Psoas muscle (tissue), 8 donors: ENCODE data around the gene RDX. TPM values are rescaled to one million over a fixed set of nuclear protein-coding genes. Genes with fewer than 3 reads are reported as not detected.
"Not testable (repeated sequence)": the region's sequence is repeated elsewhere in the genome, so short reads cannot be mapped to it uniquely, and the experiment has no call there.

ENCODE experiments used
- ATAC-seq, 4 donors: fragments of 200-7000 bp; cut with Tn5 transposase; one replicate each; pipeline ENCODE4 v1.9.1; 2020; ENCODE audit warnings: moderate library complexity in 3 of 4, mild to moderate bottlenecking in 2 of 4
- DNase-seq, 2 donors: peaks; one replicate each; pipeline ENCODE4 v3.0.0-alpha.2; 2020
- H3K27ac ChIP-seq: fragments of 200-600 bp; one replicate; pipeline ENCODE4 v1.8.0; 2022
- H3K27me3 ChIP-seq, 3 donors: fragments of 200-600 bp in 1 of 3; one replicate each; pipeline versions ENCODE4 v1.6.1 to v1.8.0; 2013 to 2022; ENCODE audit warnings: low read length in 2 of 3, mild to moderate bottlenecking in 2 of 3, moderate library complexity in 1 of 3; ENCODE audit not compliant: insufficient read depth in 3 of 3
- H3K36me3 ChIP-seq, 2 donors: fragments of 200-600 bp in 1 of 2; one replicate each; pipeline versions ENCODE4 v1.6.1 to v1.8.0; 2013 to 2022; ENCODE audit warnings: low read depth in 1 of 2, mild to moderate bottlenecking in 1 of 2, moderate library complexity in 1 of 2; ENCODE audit not compliant: insufficient read depth in 1 of 2
- H3K4me1 ChIP-seq: fragments of 200-600 bp; one replicate; pipeline ENCODE4 v1.8.0; 2022
- H3K4me3 ChIP-seq: fragments of 200-600 bp; one replicate; pipeline ENCODE4 v1.8.0; 2022; ENCODE audit warnings: mild to moderate bottlenecking
- H3K9me3 ChIP-seq: fragments of 200-600 bp; one replicate; pipeline ENCODE4 v1.8.0; 2022
- WGBS, 3 donors: extraction: QIAGEN DNeasy Blood & Tissue Kit; methylation state at CpG; one replicate each; pipeline versions ENCODE4 v1.1.6 to v1.1.7; 2013; 5-methylcytosine and 5-hydroxymethylcytosine counted together
- intact Hi-C, 2 donors: fragments of 100-400 bp; cut with DNase I; formaldehyde crosslinking; loops; one replicate each; pipeline versions ENCODE4 v1.11.0 to v1.14.2; 2022
- polyA plus RNA-seq, 3 donors: library from polyadenylated mRNA; stranded (reverse); fragments of 200-250 nt; gene quantifications; one replicate each; pipeline ENCODE4 v1.2.3, GENCODE V29; 2013
- total RNA-seq, 4 donors: library from RNA; stranded (reverse); fragmentation: NEBNext Ultra II Directional in 2 of 4; extraction: Animal tissue kit (Norgen Biotek cat#: 25700) in 2 of 4; gene quantifications; one replicate each; pipeline versions ENCODE4 v1.2.1 to v1.2.4, GENCODE V29; 2021 to 2023
- TF ChIP-seq, protein P1 (sequence below): fragments of 200-600 bp; IDR thresholded peaks from one replicate; pipeline ENCODE4 v1.8.0; 2022; ENCODE audit warnings: antibody characterized with exemption
- donor health status: healthy with polysubstance abuse.
- donor health status: DM: no; HTN: no; CAD: no; lungs with moderate emphysema.
- donor health status: Bipolar disorder and iron deficiency.
- donor health status: healthy.
- donor health status: DM: yes; HTN: yes; CAD: no.
- donor health status: DM: no; HTN: no; CAD: no.
- donor health status: DM: no; HTN: no; CAD: no.
- donor health status: DM: yes; HTN: yes; CAD: no.

Gene RDX
- total and polyA plus RNA-seq, 7 donors: 27.8 to 206 (median 115) TPM

DNA sequence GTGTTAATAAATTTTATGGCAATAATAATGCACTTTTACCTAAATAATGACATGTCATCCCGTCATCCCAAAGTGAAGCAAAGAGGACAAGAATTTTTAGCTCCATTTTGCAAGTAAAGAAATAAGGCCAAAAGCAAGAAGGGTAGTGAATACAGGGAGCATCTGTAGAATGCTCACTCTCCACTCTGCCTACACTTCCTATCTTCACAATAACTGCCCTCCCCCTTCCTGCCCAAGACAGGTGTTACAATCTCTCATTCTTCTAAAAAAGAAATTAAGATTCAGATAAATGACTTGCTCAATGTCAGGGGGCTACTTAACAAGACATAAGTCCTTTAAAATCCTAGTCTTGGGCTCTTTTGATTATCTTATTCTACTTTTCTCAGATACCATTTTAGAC lies 8.9 kb downstream of the RDX start:
- H3K9me3 ChIP-seq: no peaks in the 10 kb centered on the region
- no peaks in the 10 kb centered on the region for H3K36me3 ChIP-seq
- ATAC-seq (no peak), DNase-seq (no peak)
- intact Hi-C loops: no loop called here
- H3K4me1 ChIP-seq: peaks cover 26% of the 10 kb centered on the region
- WGBS, 3 donors: 87 to 92% (median 89%) methylated on average over 1 of the region's 1 CpG
- no peak overlapping the region for H3K4me3 ChIP-seq
- TF ChIP-seq, protein P1, sequence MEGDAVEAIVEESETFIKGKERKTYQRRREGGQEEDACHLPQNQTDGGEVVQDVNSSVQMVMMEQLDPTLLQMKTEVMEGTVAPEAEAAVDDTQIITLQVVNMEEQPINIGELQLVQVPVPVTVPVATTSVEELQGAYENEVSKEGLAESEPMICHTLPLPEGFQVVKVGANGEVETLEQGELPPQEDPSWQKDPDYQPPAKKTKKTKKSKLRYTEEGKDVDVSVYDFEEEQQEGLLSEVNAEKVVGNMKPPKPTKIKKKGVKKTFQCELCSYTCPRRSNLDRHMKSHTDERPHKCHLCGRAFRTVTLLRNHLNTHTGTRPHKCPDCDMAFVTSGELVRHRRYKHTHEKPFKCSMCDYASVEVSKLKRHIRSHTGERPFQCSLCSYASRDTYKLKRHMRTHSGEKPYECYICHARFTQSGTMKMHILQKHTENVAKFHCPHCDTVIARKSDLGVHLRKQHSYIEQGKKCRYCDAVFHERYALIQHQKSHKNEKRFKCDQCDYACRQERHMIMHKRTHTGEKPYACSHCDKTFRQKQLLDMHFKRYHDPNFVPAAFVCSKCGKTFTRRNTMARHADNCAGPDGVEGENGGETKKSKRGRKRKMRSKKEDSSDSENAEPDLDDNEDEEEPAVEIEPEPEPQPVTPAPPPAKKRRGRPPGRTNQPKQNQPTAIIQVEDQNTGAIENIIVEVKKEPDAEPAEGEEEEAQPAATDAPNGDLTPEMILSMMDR: no peak
- no peak overlapping the region for H3K27ac ChIP-seq
- H3K27me3 ChIP-seq: no peaks in the 10 kb centered on the region

DNA sequence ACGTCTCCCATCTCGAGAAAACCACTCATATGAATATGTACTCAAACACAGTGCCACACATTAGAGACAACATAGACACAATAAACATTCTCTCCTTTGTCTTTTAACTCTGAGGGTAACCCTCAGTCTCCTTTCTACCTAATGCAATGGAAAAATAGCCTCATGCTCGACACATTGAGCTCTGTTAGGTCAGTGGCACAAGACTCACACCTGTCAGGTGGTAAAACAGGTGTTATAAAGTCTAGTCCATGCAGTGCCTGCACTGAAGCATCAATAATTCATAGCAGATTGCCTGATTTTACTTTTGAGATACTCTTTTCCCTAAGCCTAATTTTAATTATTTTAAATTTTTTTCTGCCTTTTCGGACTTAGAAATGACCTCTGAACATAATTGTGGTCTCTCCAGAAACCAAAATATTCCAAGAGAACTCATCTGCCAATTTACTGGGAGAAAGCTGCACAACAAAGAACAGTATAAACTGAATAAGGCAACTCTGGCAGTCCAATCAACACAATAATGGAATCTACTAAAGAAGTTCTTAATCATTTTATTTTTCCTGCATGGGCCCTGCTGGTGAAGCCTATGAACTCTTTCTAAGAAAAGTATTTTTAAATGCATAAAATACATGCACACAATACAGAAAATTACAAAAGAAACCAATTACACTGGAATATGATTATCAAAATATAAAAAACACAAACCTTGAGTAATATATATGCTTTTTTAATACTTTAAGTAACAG lies 9.9 kb downstream of the RDX start:
- H3K4me3 ChIP-seq: no peak overlapping the region
- H3K9me3 ChIP-seq: no peaks in the 10 kb centered on the region
- 51 to 63% (median 59%) methylated on average over 4 of the region's 4 CpGs for WGBS, 3 donors
- ATAC-seq (no peak), DNase-seq (no peak)
- H3K36me3 ChIP-seq: no peaks in the 10 kb centered on the region
- TF ChIP-seq, protein P1: no peak
- intact Hi-C loops: no loop called here
- no peak overlapping the region for H3K27ac ChIP-seq
- peaks cover 28% of the 10 kb centered on the region for H3K4me1 ChIP-seq
- no peaks in the 10 kb centered on the region for H3K27me3 ChIP-seq

DNA sequence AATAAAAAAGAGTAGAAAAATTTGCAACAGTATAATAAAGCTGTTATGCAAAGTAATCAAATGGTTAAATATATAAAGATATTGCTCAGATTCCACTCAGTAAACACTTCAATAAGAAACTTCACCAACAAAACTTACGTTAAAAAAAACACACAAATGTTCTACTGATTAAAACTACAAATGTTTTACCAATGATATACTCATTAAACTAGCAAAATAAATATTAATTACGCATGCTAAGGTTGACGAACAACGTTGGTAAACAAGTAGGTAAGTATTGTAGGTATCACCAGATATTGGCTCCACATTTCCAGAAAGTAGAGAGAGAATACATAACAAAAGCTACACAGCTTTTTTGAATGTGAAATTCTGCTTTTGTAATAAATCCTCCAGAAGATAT lies 12.6 kb downstream of the RDX start:
- no peak overlapping the region for H3K4me3 ChIP-seq
- intact Hi-C loops: no loop called here
- no peak for DNase-seq
- no peak overlapping the region for H3K27ac ChIP-seq
- H3K9me3 ChIP-seq: no peaks in the 10 kb centered on the region
- H3K36me3 ChIP-seq: peaks cover 0 to 6% of the 10 kb centered on the region in 2 donors
- H3K27me3 ChIP-seq: no peaks in the 10 kb centered on the region
- no peak for ATAC-seq
- TF ChIP-seq, protein P1: no peak
- WGBS, 3 donors: 85 to 86% (median 86%) methylated on average over 4 of the region's 4 CpGs
- peaks cover 27% of the 10 kb centered on the region for H3K4me1 ChIP-seq

DNA sequence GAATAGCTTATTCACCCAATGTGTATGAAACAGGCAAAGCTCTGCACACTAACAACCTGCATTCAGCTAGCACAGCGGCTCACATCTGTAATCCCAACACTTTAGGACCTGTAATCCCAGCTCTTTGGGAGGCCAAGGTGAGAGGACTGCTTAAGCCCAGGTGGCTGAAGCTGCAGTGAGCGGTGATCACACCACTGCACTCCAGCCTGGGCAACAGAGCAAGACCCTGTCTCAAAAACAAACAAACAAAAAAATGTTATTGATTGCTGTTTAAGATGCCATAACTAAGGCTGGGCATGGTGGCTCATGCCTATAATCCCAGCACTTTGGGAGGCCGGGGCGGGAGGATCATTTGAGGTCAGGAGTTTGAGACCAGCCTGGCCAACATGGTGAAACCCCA lies 15.8 kb downstream of the RDX start:
- H3K4me1 ChIP-seq, H3K27me3 ChIP-seq, ATAC-seq, H3K9me3 ChIP-seq, DNase-seq, H3K27ac ChIP-seq, intact Hi-C loops, H3K4me3 ChIP-seq: not testable (repeated sequence)
- H3K36me3 ChIP-seq: peaks cover 0 to 26% of the 10 kb centered on the region in 2 donors
- 96 to 100% (median 96%) methylated on average over 4 of the region's 4 CpGs for WGBS, 3 donors

DNA sequence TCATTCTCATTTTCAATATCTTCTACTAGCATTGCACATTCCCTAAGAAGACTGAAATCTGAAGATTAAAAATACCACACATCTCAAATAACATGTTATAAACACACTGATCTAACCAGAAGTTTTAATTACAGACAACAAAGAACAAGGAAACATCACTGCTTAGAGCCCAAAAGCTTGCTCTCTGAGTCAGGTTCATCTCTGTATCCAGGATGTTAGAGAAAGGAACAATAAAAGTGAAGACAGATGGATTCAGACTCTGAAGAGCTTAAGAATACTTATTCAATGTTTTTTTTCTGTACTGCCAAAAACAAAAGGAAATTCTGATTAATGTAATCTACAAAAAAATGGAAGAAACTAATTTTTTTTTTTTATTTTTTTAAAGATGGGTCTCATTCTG lies 16.5 kb downstream of the RDX start:
- Histone ChIP-seq H3K9me3 (no peaks in the 10 kb centered on the region), H3K27me3 (no peaks in the 10 kb centered on the region), H3K36me3 (peaks cover 0 to 26% of the 10 kb centered on the region in 2 donors), H3K4me3 (no peak overlapping the region), H3K27ac (no peak overlapping the region), H3K4me1 (peaks cover 4% of the 10 kb centered on the region)
- TF ChIP-seq, protein P1: no peak
- intact Hi-C loops: no loop called here
- no peak for ATAC-seq
- no peak for DNase-seq
